Hematopoietic multipotent progenitor cell treated with erythropoietin and hydrocortisone succinate and interleukin-3 and kit ligand, for 17 days (in vitro differentiated cells): ENCODE data around the gene GALNT10.

Experiments used
- DNase-seq: peaks from one replicate; pipeline ENCODE4 v3.0.0-alpha.2; 2015; ENCODE audit warnings: low spot score

Gene GALNT10

DNA sequence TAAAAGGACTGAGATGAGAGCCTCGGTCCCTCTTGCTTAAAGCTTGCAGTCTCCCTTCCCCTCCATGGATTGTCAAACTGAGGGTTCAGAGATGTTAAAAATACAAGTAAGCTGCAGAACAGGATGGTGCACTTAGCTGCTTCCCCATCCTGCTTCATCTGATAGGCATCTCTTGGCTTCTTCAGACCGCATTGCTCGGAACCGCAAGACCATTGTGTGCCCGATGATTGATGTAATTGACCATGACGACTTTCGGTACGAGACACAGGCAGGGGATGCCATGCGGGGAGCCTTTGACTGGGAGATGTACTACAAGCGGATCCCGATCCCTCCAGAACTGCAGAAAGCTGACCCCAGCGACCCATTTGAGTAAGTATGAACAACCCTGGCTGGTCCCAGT, 189.7 kb downstream of the GALNT10 start:
- no peak for DNase-seq

- DNase-seq, result no peak
These were observed 194.1 kb downstream of the GALNT10 start for GRCh38 chr5:154384480-154385235.

- DNase-seq, result no peak
These were observed 194.6 kb downstream of the GALNT10 start for GRCh38 chr5:154385236-154385512.

GRCh38 chr5:154386952-154387629, 196.6 kb downstream of the GALNT10 start:
- DNase-seq, result no peak

GRCh38 chr5:154388842-154389241, 198.3 kb downstream of the GALNT10 start:
- DNase-seq, result no peak

GRCh38 chr5:154390096-154390495, 199.6 kb downstream of the GALNT10 start:
- DNase-seq, result no peak

DNA sequence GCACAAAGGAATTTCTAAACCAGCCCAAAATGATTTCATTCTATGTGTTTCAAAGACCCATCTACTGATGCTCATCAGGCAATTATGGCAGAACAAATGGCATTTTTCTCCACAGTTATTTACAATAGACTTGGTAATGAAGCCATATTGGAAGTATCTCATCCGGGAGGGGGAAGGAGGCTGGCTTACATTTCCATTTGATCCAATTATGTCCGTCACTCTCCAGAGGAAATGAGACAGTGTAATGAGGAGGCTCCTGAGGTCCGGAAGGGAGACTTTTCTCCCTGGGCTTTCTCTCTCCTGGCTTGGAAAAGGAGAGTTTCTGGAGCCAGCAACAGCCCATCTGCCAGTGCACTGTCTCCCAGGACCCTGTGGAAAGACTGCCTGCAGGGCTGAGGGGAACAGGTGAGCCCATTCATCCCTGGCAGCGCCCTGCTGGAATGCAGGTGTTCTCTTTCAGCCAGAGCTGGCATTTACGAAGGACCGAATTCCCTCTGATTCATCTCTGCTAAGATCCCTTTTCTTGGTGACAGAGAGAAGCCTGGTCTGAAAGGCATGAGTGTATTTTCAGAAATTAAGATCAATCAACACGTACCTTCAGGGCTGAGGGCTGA, 200.3 kb downstream of the GALNT10 start:
- no peak for DNase-seq

DNA sequence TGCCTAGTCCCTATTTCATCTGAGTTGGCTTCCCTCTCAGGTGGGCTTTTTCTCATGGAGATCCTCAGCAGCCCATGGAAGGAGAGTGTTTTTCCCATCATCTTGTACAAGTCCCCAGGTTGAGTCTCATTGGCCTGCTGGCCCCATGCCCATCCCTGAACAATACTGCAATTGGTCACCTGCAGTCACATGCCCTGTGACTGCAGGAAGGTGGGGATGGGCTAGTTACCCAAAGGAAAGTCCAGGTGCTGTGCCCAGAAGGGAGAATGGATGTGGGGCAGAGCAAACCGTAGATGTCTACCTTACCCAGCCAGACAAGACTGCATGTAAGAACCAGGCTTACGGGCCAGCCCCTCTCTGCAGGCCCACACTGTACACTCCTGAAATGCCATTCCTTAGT, 201.3 kb downstream of the GALNT10 start:
- DNase-seq, result no peak

GRCh38 chr5:154393850-154394249, 203.3 kb downstream of the GALNT10 start:
- no peak for DNase-seq

GRCh38 chr5:154394307-154394706, 203.8 kb downstream of the GALNT10 start:
- peak; percentile 96 for DNase-seq

- DNase-seq, result peak; percentile 80
These were observed 205.0 kb downstream of the GALNT10 start for GRCh38 chr5:154395407-154396106.

- DNase-seq, result no peak
These were observed 205.6 kb downstream of the GALNT10 start for GRCh38 chr5:154396128-154396527.

DNA sequence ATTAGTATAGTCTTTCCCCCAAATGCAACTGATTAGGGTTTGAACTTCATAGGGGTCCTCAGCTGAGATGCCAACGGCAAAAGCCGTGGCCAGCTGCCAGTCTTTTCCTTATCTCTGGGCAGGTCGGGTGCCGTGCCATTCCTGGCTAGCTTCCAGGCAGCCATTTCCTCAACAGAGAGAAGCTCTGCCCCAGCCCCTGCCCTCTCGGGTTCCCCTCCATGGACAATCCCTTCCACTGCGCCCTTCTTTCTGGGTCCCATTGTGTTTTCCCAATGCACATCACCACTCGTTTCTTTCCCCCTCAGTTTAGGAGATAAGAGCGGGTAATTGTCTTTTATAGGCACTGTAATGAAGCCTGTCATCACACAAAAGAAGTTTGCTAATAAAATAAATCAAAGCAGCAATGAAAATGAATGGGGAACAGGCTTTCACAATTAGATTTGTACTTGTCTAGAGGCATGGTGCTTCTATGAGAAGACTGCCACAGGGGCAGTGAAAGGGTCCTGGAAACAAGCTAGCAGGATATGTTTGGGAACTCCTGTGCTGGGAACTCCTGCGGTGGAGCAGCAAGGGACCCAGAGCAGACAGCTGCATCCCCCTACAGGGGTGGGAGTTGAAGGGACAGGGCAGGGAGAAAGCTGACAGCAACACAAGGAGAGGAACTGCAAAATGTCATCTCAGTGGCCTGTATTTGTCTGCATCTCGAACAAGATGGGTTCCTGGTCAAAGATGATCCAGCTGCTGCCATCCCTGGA, 207.3 kb downstream of the GALNT10 start:
- peak; percentile 91 for DNase-seq

DNA sequence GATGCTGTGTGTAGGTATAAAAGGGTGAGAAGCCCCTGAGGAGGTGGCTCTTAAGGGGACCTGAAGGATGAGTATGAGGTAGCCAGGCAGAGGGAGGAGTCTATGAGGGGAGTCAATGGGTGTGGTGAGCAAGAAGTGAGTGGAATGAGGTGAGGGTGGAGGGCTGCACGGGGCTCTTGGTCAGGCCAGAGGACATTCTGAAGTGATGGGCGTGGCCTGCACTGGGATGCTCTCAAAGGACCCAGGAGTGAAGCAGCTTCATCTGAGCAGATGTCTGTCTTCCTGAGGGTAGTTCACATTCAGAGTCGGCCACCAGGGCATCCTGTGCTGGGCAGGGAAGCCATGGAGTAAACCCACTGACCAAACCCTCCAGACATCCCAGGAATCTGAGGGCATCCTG, 210.1 kb downstream of the GALNT10 start:
- DNase-seq, result no peak

DNA sequence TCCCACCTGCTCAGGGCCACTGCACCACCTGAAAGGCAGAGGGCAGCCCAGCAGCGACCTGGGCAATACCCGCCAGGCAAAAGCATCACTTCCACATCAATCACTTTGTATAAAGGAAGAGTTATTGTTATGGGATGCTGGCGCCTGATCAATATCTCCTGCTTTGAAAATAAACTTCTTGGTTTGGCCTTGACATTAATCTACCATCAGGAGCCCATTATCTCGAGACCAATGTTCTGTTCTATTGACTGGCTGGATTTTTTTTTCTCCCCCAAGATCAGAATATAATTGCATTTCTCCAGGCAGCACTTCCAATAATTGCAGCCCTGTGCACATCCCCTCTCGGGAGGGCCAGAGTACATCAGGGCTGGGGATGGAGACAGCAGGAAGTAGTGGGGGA, 210.8 kb downstream of the GALNT10 start:
- no peak for DNase-seq

DNA sequence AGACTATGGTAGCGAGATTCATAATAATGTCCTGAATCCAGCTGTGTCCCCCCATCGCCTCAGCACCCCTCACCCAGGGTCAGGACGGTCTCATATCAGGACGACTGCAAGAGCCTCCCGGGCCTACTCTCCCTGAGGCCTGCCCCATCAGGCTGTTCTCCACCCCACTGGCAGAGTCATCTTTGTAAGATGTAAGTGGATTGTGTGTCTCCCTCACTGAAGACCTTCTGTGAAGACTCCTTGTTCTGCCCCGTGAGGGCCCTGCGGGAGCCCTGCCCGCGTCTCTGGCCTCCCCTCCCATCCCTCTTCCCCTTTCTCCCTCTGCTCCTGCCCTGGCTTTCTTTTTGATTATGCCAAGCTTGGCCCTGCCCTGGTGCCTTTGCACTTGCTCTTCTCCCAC, 211.4 kb downstream of the GALNT10 start:
- DNase-seq, result no peak

DNA sequence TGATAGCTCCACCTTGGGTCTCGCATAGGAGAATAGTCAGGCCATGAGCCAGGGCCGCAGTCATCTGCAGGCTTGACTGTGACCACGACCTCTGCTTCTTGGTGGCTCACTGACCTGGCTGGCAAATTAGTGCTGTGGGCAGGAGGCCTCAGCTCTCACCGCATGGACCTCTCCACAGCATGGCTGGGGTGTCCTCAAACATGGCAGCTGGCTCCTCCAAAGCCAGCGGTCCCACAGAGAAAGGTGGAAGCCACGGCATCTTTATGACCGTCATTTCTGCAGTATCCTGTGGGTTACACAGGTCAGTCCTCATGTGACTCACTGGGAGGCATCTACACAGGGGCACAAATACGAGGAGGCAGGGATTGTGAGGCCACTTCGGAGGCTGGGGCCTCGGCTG, 212.1 kb downstream of the GALNT10 start:
- DNase-seq, result no peak

GRCh38 chr5:154403234-154403633, 212.7 kb downstream of the GALNT10 start:
- DNase-seq, result no peak

DNA sequence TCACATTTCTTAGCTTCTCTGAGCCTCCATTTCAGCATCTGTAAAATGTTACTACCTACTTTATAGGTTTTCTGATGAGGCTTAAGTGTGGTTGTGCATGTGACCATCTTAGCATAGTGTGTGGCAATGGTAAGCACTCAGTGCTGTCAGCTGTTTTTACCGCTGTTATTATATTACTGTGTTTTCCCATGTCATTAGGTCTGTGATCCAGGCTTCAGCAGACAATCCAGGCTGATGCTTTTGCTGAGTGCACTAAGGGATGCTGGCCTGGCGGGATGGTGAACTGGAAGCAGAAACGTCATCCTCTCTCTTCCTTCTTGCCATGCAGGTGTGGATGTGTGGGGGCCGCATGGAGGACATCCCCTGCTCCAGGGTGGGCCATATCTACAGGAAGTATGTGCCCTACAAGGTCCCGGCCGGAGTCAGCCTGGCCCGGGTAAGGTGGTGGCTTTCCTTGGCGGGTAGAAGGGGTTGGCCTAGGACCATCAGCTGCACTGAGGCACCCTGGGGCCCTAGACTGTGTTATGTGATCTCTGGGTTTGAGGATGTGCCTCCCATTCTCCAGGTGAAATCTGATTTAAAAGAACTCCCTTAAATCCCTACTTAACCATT, 213.3 kb downstream of the GALNT10 start:
- no peak for DNase-seq

- peak; percentile 82 for DNase-seq
These were observed 214.7 kb downstream of the GALNT10 start for GRCh38 chr5:154405078-154405792.

DNA sequence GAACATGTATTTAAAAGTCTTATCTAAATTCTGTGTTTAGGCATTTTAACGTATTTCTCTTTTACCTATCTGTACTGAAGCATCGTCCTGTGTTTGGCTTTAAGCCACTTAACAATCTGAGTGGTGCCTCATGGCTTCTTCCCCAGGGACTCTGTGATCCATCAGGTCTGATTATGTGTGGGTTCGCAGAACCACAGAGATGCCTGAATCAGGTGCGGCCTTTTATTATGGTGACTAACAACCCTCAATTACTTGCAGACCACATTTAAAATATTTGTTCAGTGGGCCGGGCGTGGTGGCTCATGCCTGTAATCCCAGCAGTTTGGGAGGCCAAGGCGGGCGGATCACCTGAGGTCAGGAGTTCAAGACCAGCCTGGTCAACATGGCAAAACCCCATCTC, 215.7 kb downstream of the GALNT10 start:
- DNase-seq, result no peak
